ENCODE results near the gene SFT2D1.

Gene SFT2D1

GRCh38 chr6:166382933-166383801 is 40.8 kb upstream of the SFT2D1 start, which contains the start of gene MPC1:
Gene MPC1, minus strand, starts transcription at chr6:166382940. Its CDS starts 64 bp downstream, at chr6:166382876.
- peak within 1 kb of the TSS in 1 of 2 experiments; percentile 59 for H2BK12ac ChIP-seq (ENCODE audit: low read length in 2 of 2)
- peak within 1 kb of the TSS; percentile 30 for H3K27ac ChIP-seq (ENCODE audit: low read length, poor library complexity, severe bottlenecking)
- H2BK120ac ChIP-seq (ENCODE audit: low read depth, low read length): no peak within 1 kb of the TSS
- H3K9ac ChIP-seq (ENCODE audit: low read length): peak within 1 kb of the TSS; percentile 80
- H3K79me1 ChIP-seq (replicated peaks; ENCODE audit: low read length, poor library complexity, severe bottlenecking): peaks cover 11% of the 10 kb centered on the region
- H2BK5ac ChIP-seq (ENCODE audit: low read depth, low read length, poor library complexity, severe bottlenecking): no peak within 1 kb of the TSS
- peak within 1 kb of the TSS; percentile 86 for H2AFZ ChIP-seq (ENCODE audit: low read depth, low read length)
- H3K18ac ChIP-seq (ENCODE audit: low read depth in 1 of 2, low read length in 2 of 2): peak within 1 kb of the TSS; percentile 46 to 52
- peak within 1 kb of the TSS; percentile 63 for H2BK15ac ChIP-seq (ENCODE audit: low read depth, poor library complexity, severe bottlenecking)
- no peak within 1 kb of the TSS for H2AK5ac ChIP-seq (ENCODE audit: low read length, severe bottlenecking)
- WGBS: under 1% methylated on average over 78 of the region's 94 CpGs
- peak within 1 kb of the TSS; percentile 70 for H4K91ac ChIP-seq (ENCODE audit: low read length)
- no peaks in the 10 kb centered on the region for H3K9me3 ChIP-seq (ENCODE audit: control insufficient read depth, low read length)
- no peaks in the 10 kb centered on the region for H3K36me3 ChIP-seq (ENCODE audit: control insufficient read depth in 1 of 2, insufficient read depth in 2 of 2, low read depth in 1 of 2, low read length in 2 of 2)
- H3K4ac ChIP-seq (ENCODE audit: low read depth in 1 of 2, low read length in 2 of 2): no peak within 1 kb of the TSS
- H4K8ac ChIP-seq (ENCODE audit: low read length): peak within 1 kb of the TSS; percentile 78
- no peaks in the 10 kb centered on the region for H3K27me3 ChIP-seq (ENCODE audit: control insufficient read depth in 1 of 2, insufficient read depth in 1 of 2, low read length in 2 of 2)
- peak within 1 kb of the TSS in 1 of 2 experiments; percentile 87 for H3K23ac ChIP-seq (ENCODE audit: low read length in 2 of 2)
- peak within 1 kb of the TSS; percentile 99 for H3K4me2 ChIP-seq (ENCODE audit: low read length, poor library complexity, severe bottlenecking)
- peak; percentile 96 for DNase-seq
- peak within 1 kb of the TSS in 1 of 2 experiments; percentile 35 for H3K14ac ChIP-seq (ENCODE audit: low read length in 2 of 2)
- H3K4me1 ChIP-seq (ENCODE audit: control insufficient read depth, insufficient read depth, low read depth, low read length): peaks cover 7% of the 10 kb centered on the region
- H3K4me3 ChIP-seq (ENCODE audit: insufficient read depth in 1 of 2, low read depth in 1 of 2, low read length in 2 of 2): peak within 1 kb of the TSS; percentile 91 to 99

GRCh38 chr6:166382500-166382932 is 40.2 kb upstream of the SFT2D1 start:
- Histone ChIP-seq H3K4ac (ENCODE audit: low read depth in 1 of 2, low read length in 2 of 2) (no peak overlapping the region), H3K14ac (ENCODE audit: low read length in 2 of 2) (no peak overlapping the region), H2BK5ac (ENCODE audit: low read depth, low read length, poor library complexity, severe bottlenecking) (no peak overlapping the region), H3K4me3 (ENCODE audit: insufficient read depth in 1 of 2, low read depth in 1 of 2, low read length in 2 of 2) (peak overlapping the region; percentile 88 to 99), H3K27ac (ENCODE audit: low read length, poor library complexity, severe bottlenecking) (no peak overlapping the region), H3K9ac (ENCODE audit: low read length) (peak overlapping the region; percentile 80), H3K18ac (ENCODE audit: low read depth in 1 of 2, low read length in 2 of 2) (peak overlapping the region in 1 of 2 experiments; percentile 52), H4K91ac (ENCODE audit: low read length) (no peak overlapping the region), H3K27me3 (ENCODE audit: control insufficient read depth in 1 of 2, insufficient read depth in 1 of 2, low read length in 2 of 2) (no peaks in the 10 kb centered on the region), H2AFZ (ENCODE audit: low read depth, low read length) (peak overlapping the region; percentile 66), H2BK120ac (ENCODE audit: low read depth, low read length) (no peak overlapping the region), H3K9me3 (ENCODE audit: control insufficient read depth, low read length) (no peaks in the 10 kb centered on the region), H2BK12ac (ENCODE audit: low read length in 2 of 2) (peak overlapping the region in 1 of 2 experiments; percentile 24), H3K23ac (ENCODE audit: low read length in 2 of 2) (no peak overlapping the region), H3K4me1 (ENCODE audit: control insufficient read depth, insufficient read depth, low read depth, low read length) (peaks cover 7% of the 10 kb centered on the region), H4K8ac (ENCODE audit: low read length) (peak overlapping the region; percentile 72), H3K36me3 (ENCODE audit: control insufficient read depth in 1 of 2, insufficient read depth in 2 of 2, low read depth in 1 of 2, low read length in 2 of 2) (no peaks in the 10 kb centered on the region), H3K4me2 (ENCODE audit: low read length, poor library complexity, severe bottlenecking) (peak overlapping the region; percentile 99), H3K79me1 (replicated peaks; ENCODE audit: low read length, poor library complexity, severe bottlenecking) (peaks cover 11% of the 10 kb centered on the region), H2AK5ac (ENCODE audit: low read length, severe bottlenecking) (no peak overlapping the region), H2BK15ac (ENCODE audit: low read depth, poor library complexity, severe bottlenecking) (peak overlapping the region; percentile 63)
- DNase-seq: no peak
- WGBS: under 1% methylated on average over 40 of the region's 46 CpGs

GRCh38 chr6:166381733-166382499 is 39.6 kb upstream of the SFT2D1 start:
- no peaks in the 10 kb centered on the region for H3K27me3 ChIP-seq (ENCODE audit: control insufficient read depth in 1 of 2, insufficient read depth in 1 of 2, low read length in 2 of 2)
- no peak overlapping the region for H4K91ac ChIP-seq (ENCODE audit: low read length)
- H3K14ac ChIP-seq (ENCODE audit: low read length in 2 of 2): peak overlapping the region in 1 of 2 experiments; percentile 35
- no peaks in the 10 kb centered on the region for H3K36me3 ChIP-seq (ENCODE audit: control insufficient read depth in 1 of 2, insufficient read depth in 2 of 2, low read depth in 1 of 2, low read length in 2 of 2)
- H3K79me1 ChIP-seq (replicated peaks; ENCODE audit: low read length, poor library complexity, severe bottlenecking): peaks cover 14% of the 10 kb centered on the region
- no peak overlapping the region for H3K27ac ChIP-seq (ENCODE audit: low read length, poor library complexity, severe bottlenecking)
- peak overlapping the region; percentile 66 for H2AFZ ChIP-seq (ENCODE audit: low read depth, low read length)
- peak overlapping the region in 1 of 2 experiments; percentile 87 for H3K23ac ChIP-seq (ENCODE audit: low read length in 2 of 2)
- H3K18ac ChIP-seq (ENCODE audit: low read depth in 1 of 2, low read length in 2 of 2): peak overlapping the region in 1 of 2 experiments; percentile 46
- H3K9ac ChIP-seq (ENCODE audit: low read length): peak overlapping the region; percentile 80
- H2BK15ac ChIP-seq (ENCODE audit: low read depth, poor library complexity, severe bottlenecking): no peak overlapping the region
- H2BK5ac ChIP-seq (ENCODE audit: low read depth, low read length, poor library complexity, severe bottlenecking): no peak overlapping the region
- H3K4me3 ChIP-seq (ENCODE audit: insufficient read depth in 1 of 2, low read depth in 1 of 2, low read length in 2 of 2): peak overlapping the region; percentile 88 to 99
- peak overlapping the region; percentile 99 for H3K4me2 ChIP-seq (ENCODE audit: low read length, poor library complexity, severe bottlenecking)
- H4K8ac ChIP-seq (ENCODE audit: low read length): peak overlapping the region; percentile 36
- under 1% methylated on average over 49 of the region's 49 CpGs for WGBS
- no peak overlapping the region for H3K4ac ChIP-seq (ENCODE audit: low read depth in 1 of 2, low read length in 2 of 2)
- no peaks in the 10 kb centered on the region for H3K9me3 ChIP-seq (ENCODE audit: control insufficient read depth, low read length)
- H2AK5ac ChIP-seq (ENCODE audit: low read length, severe bottlenecking): no peak overlapping the region
- peaks cover 7% of the 10 kb centered on the region for H3K4me1 ChIP-seq (ENCODE audit: control insufficient read depth, insufficient read depth, low read depth, low read length)
- peak overlapping the region in 1 of 2 experiments; percentile 3 for H2BK12ac ChIP-seq (ENCODE audit: low read length in 2 of 2)
- peak; percentile 57 for DNase-seq
- no peak overlapping the region for H2BK120ac ChIP-seq (ENCODE audit: low read depth, low read length)

- no peaks in the 10 kb centered on the region for H3K9me3 ChIP-seq (ENCODE audit: control insufficient read depth, low read length)
- H2BK12ac ChIP-seq (ENCODE audit: low read length in 2 of 2): no peak overlapping the region
- H3K23ac ChIP-seq (ENCODE audit: low read length in 2 of 2): no peak overlapping the region
- no peak overlapping the region for H2BK120ac ChIP-seq (ENCODE audit: low read depth, low read length)
- H3K9ac ChIP-seq (ENCODE audit: low read length): peak overlapping the region; percentile 80
- H2AK5ac ChIP-seq (ENCODE audit: low read length, severe bottlenecking): no peak overlapping the region
- H3K14ac ChIP-seq (ENCODE audit: low read length in 2 of 2): no peak overlapping the region
- no peak overlapping the region for H3K18ac ChIP-seq (ENCODE audit: low read depth in 1 of 2, low read length in 2 of 2)
- H3K4me3 ChIP-seq (ENCODE audit: insufficient read depth in 1 of 2, low read depth in 1 of 2, low read length in 2 of 2): peak overlapping the region in 1 of 2 experiments; percentile 99
- H4K8ac ChIP-seq (ENCODE audit: low read length): no peak overlapping the region
- H3K27ac ChIP-seq (ENCODE audit: low read length, poor library complexity, severe bottlenecking): no peak overlapping the region
- H3K4me2 ChIP-seq (ENCODE audit: low read length, poor library complexity, severe bottlenecking): peak overlapping the region; percentile 99
- no peak overlapping the region for H4K91ac ChIP-seq (ENCODE audit: low read length)
- H3K4me1 ChIP-seq (ENCODE audit: control insufficient read depth, insufficient read depth, low read depth, low read length): peaks cover 7% of the 10 kb centered on the region
- H2BK5ac ChIP-seq (ENCODE audit: low read depth, low read length, poor library complexity, severe bottlenecking): no peak overlapping the region
- no peaks in the 10 kb centered on the region for H3K27me3 ChIP-seq (ENCODE audit: control insufficient read depth in 1 of 2, insufficient read depth in 1 of 2, low read length in 2 of 2)
- H3K36me3 ChIP-seq (ENCODE audit: control insufficient read depth in 1 of 2, insufficient read depth in 2 of 2, low read depth in 1 of 2, low read length in 2 of 2): no peaks in the 10 kb centered on the region
- DNase-seq: no peak
- no peak overlapping the region for H3K4ac ChIP-seq (ENCODE audit: low read depth in 1 of 2, low read length in 2 of 2)
- WGBS: 78% methylated on average over 3 of the region's 6 CpGs
- no peak overlapping the region for H2AFZ ChIP-seq (ENCODE audit: low read depth, low read length)
- H2BK15ac ChIP-seq (ENCODE audit: low read depth, poor library complexity, severe bottlenecking): no peak overlapping the region
- H3K79me1 ChIP-seq (replicated peaks; ENCODE audit: low read length, poor library complexity, severe bottlenecking): peaks cover 14% of the 10 kb centered on the region
Measured at GRCh38 chr6:166381381-166381732, 39.0 kb upstream of the SFT2D1 start.
